Naive thymus-derived CD8-positive, alpha-beta T cell (primary cell): ENCODE results near the gene PTPN4. TPM values are rescaled to one million over a fixed set of nuclear protein-coding genes. Genes with fewer than 3 reads are reported as not detected.

ENCODE experiments used
- ATAC-seq, 2 donors: fragments of 150-1000 bp; cut with Tn5 transposase in 1 of 2; sonication (Bioruptor Pico), chemical (Tn5 transposase) in 1 of 2; 1 replicate in 1 of 2; 2 replicates in 1 of 2; pipeline ENCODE4 v1.10.0; 2021; ENCODE audit warnings: mild to moderate bottlenecking in 2 of 2, moderate library complexity in 2 of 2
- POLR2A ChIA-PET: fragments of 350-600 bp; sonication (Branson Sonifier 250); formaldehyde crosslinking; loops from one replicate; lab custom pipeline; 2021; ENCODE audit warnings: antibody characterized with exemption; lab: Charles Lee
- DNase-seq, 10 donors: peaks; one replicate each; pipeline versions ENCODE4 v3.0.0 to v3.0.0-alpha.2; 2020 to 2022
- H3K27ac Mint-ChIP-seq, 10 donors: one replicate each; pipeline ENCODE4 v1.8.0; 2020 to 2022; ENCODE audit warnings: mild to moderate bottlenecking in 10 of 10, mixed read lengths in 10 of 10, moderate library complexity in 4 of 10, inconsistent platforms in 1 of 10
- H3K27me3 Mint-ChIP-seq, 5 donors: one replicate each; pipeline ENCODE4 v1.8.0; 2021 to 2022; ENCODE audit warnings: mixed read lengths in 5 of 5
- H3K36me3 Mint-ChIP-seq, 3 donors: one replicate each; pipeline ENCODE4 v1.8.0; 2020 to 2022; ENCODE audit warnings: mixed read lengths in 3 of 3, mild to moderate bottlenecking in 2 of 3, inconsistent platforms in 1 of 3
- H3K4me1 Mint-ChIP-seq, 4 donors: one replicate each; pipeline ENCODE4 v1.8.0; 2021 to 2022; ENCODE audit warnings: mixed read lengths in 4 of 4
- H3K4me3 Mint-ChIP-seq, 10 donors: one replicate each; pipeline ENCODE4 v1.8.0; 2020 to 2022; ENCODE audit warnings: mild to moderate bottlenecking in 10 of 10, mixed read lengths in 10 of 10, moderate library complexity in 6 of 10, inconsistent platforms in 1 of 10
- H3K9me3 Mint-ChIP-seq, 9 donors: one replicate each; pipeline ENCODE4 v1.8.0; 2020 to 2022; ENCODE audit warnings: mixed read lengths in 9 of 9, mild to moderate bottlenecking in 3 of 9, inconsistent platforms in 1 of 9, moderate library complexity in 1 of 9
- polyA plus RNA-seq, 3 donors: library from polyadenylated mRNA; unstranded; fragments of 300-500 nt; fragmentation: Illumina TruSeq; gene quantifications; one replicate each; pipeline ENCODE4 v1.2.3, GENCODE V29; 2021
- total RNA-seq, 8 experiments: library from RNA in 2 of 8; stranded (reverse) in 2 of 8; gene quantifications; one replicate each; pipeline ENCODE4 v1.2.3 and lab custom pipeline; 2021 to 2026

PTPN4 gene
- total and polyA plus RNA-seq, 5 experiments from 2014 or later = 79.4 to 124 (median 111) TPM

- ATAC-seq (no peak), DNase-seq (no peak)
- H3K9me3 Mint-ChIP-seq = no peaks in the 10 kb centered on the region
- H3K4me3 Mint-ChIP-seq = no peak overlapping the region
- POLR2A ChIA-PET = interaction anchor here (1.2 to 1.3 kb wide), 2 partner anchors 15 to 257 kb away, joined by 3 to 7 read pairs; partner anchors contain the start of gene EPB41L5
- H3K36me3 Mint-ChIP-seq = no peaks in the 10 kb centered on the region
- H3K27me3 Mint-ChIP-seq = no peaks in the 10 kb centered on the region
- H3K4me1 Mint-ChIP-seq = peaks cover 5 to 21% (median 17%) of the 10 kb centered on the region in 4 donors
- peak overlapping the region in 1 of 10 donors; percentile 45 for H3K27ac Mint-ChIP-seq
Measured at GRCh38 chr2:119755906-119756305, 3.8 kb upstream of the PTPN4 start.

- Mint-ChIP-seq H3K27me3 (no peaks in the 10 kb centered on the region), H3K9me3 (no peaks in the 10 kb centered on the region), H3K27ac (peak overlapping the region in 4 of 10 donors; percentile 1 to 15 (median 7)), H3K4me1 (peaks cover 8 to 28% (median 24%) of the 10 kb centered on the region in 4 donors), H3K36me3 (no peaks in the 10 kb centered on the region), H3K4me3 (no peak overlapping the region)
- no peak for ATAC-seq
- POLR2A ChIA-PET = interaction anchor here (1.2 kb wide), 1 partner anchor 256 kb away, joined by 3 read pairs; the partner anchor contains the start of gene EPB41L5
- no peak for DNase-seq
Measured at GRCh38 chr2:119756837-119757236, 2.9 kb upstream of the PTPN4 start.

- Mint-ChIP-seq H3K36me3 (no peaks in the 10 kb centered on the region), H3K27ac (peak overlapping the region; percentile 35 to 99 (median 92)), H3K4me1 (peaks cover 14 to 42% (median 37%) of the 10 kb centered on the region in 4 donors), H3K9me3 (no peaks in the 10 kb centered on the region), H3K27me3 (no peaks in the 10 kb centered on the region), H3K4me3 (peak overlapping the region; percentile 82 to 98 (median 94))
- DNase-seq = no peak
- no peak for ATAC-seq
- POLR2A ChIA-PET = interaction anchor here (1.0 to 2.3 kb wide), 11 partner anchors 9 to 471 kb away, joined by 3 to 25 read pairs (median 5); partner anchors contain the start of genes TMEM177 and TMEM185B
Measured at GRCh38 chr2:119758881-119759450, 756 bp upstream of the PTPN4 start.

GRCh38 chr2:119760237-119760955 is 674 bp downstream of the PTPN4 start:
- H3K9me3 Mint-ChIP-seq = no peaks in the 10 kb centered on the region
- ATAC-seq (peak in 1 of 2 donors; percentile 7), DNase-seq (no peak)
- H3K27ac Mint-ChIP-seq = peak overlapping the region; percentile 35 to 95 (median 84)
- POLR2A ChIA-PET = interaction anchor here (0.6 to 2.3 kb wide), 20 partner anchors 7 to 469 kb away, joined by 3 to 25 read pairs (median 4); partner anchors contain the start of genes EPB41L5, TMEM177 and TMEM185B
- peaks cover 21 to 55% (median 48%) of the 10 kb centered on the region in 4 donors for H3K4me1 Mint-ChIP-seq
- H3K36me3 Mint-ChIP-seq = peaks cover 0 to under 1% (median 0%) of the 10 kb centered on the region in 3 donors
- H3K27me3 Mint-ChIP-seq = no peaks in the 10 kb centered on the region
- peak overlapping the region; percentile 80 to 96 (median 88) for H3K4me3 Mint-ChIP-seq

GRCh38 chr2:119760956-119761275 is 1.2 kb downstream of the PTPN4 start:
- POLR2A ChIA-PET = interaction anchor here (0.7 to 2.2 kb wide), 8 partner anchors 9 to 416 kb away, joined by 3 to 25 read pairs (median 3); partner anchors contain the start of gene EPB41L5
- DNase-seq (peak in 1 of 10 donors; percentile 18), ATAC-seq (no peak)
- Mint-ChIP-seq H3K36me3 (peaks cover 0 to 4% (median 0%) of the 10 kb centered on the region in 3 donors), H3K9me3 (no peaks in the 10 kb centered on the region), H3K27ac (peak overlapping the region; percentile 35 to 95 (median 84)), H3K27me3 (no peaks in the 10 kb centered on the region), H3K4me1 (peaks cover 25 to 61% (median 53%) of the 10 kb centered on the region in 4 donors), H3K4me3 (peak overlapping the region; percentile 80 to 96 (median 88))

GRCh38 chr2:119764832-119765231 is 5.1 kb downstream of the PTPN4 start:
- ATAC-seq = no peak
- POLR2A ChIA-PET = no interaction called here
- DNase-seq = no peak

GRCh38 chr2:119765433-119766002 is 5.8 kb downstream of the PTPN4 start:
- Mint-ChIP-seq H3K27ac (peak overlapping the region in 9 of 10 donors; percentile 0 to 81 (median 23)), H3K9me3 (no peaks in the 10 kb centered on the region), H3K4me1 (peaks cover 24 to 48% (median 47%) of the 10 kb centered on the region in 4 donors), H3K27me3 (no peaks in the 10 kb centered on the region), H3K36me3 (peaks cover 0 to 4% (median 0%) of the 10 kb centered on the region in 3 donors), H3K4me3 (peak overlapping the region in 7 of 10 donors; percentile 1 to 27 (median 12))
- POLR2A ChIA-PET = no interaction called here
- ATAC-seq (no peak), DNase-seq (no peak)

More at GRCh38 chr2:119764832-119765231, 5.1 kb downstream of the PTPN4 start:
- Mint-ChIP-seq H3K9me3 (no peaks in the 10 kb centered on the region), H3K27ac (peak overlapping the region in 6 of 10 donors; percentile 4 to 63 (median 14)), H3K27me3 (no peaks in the 10 kb centered on the region), H3K4me1 (peaks cover 24 to 48% (median 47%) of the 10 kb centered on the region in 4 donors), H3K36me3 (peaks cover 0 to 4% (median 0%) of the 10 kb centered on the region in 3 donors), H3K4me3 (peak overlapping the region in 7 of 10 donors; percentile 17 to 87 (median 35))

GRCh38 chr2:119766944-119767343 is 7.2 kb downstream of the PTPN4 start:
- Mint-ChIP-seq H3K4me1 (peaks cover 27 to 51% (median 50%) of the 10 kb centered on the region in 4 donors), H3K27ac (peak overlapping the region in 2 of 10 donors; percentile 7 to 47), H3K4me3 (peak overlapping the region in 1 of 10 donors; percentile 5), H3K36me3 (peaks cover 0 to 8% (median 0%) of the 10 kb centered on the region in 3 donors), H3K9me3 (no peaks in the 10 kb centered on the region), H3K27me3 (no peaks in the 10 kb centered on the region)
- POLR2A ChIA-PET = no interaction called here
- DNase-seq (no peak), ATAC-seq (no peak)

GRCh38 chr2:119768742-119769141 is 9.0 kb downstream of the PTPN4 start:
- Mint-ChIP-seq H3K27ac (no peak overlapping the region), H3K36me3 (peaks cover 0 to 8% (median 0%) of the 10 kb centered on the region in 3 donors), H3K27me3 (no peaks in the 10 kb centered on the region), H3K9me3 (no peaks in the 10 kb centered on the region), H3K4me3 (no peak overlapping the region), H3K4me1 (peaks cover 26 to 48% (median 39%) of the 10 kb centered on the region in 4 donors)
- POLR2A ChIA-PET = interaction anchor here (0.7 to 2.0 kb wide), 3 partner anchors 8 to 338 kb away, joined by 3 to 5 read pairs (median 3); no protein-coding TSS in a partner anchor
- ATAC-seq = no peak
- DNase-seq = no peak

GRCh38 chr2:119769645-119770044 is 9.9 kb downstream of the PTPN4 start:
- H3K36me3 Mint-ChIP-seq = peaks cover 0 to 10% (median 6%) of the 10 kb centered on the region in 3 donors

GRCh38 chr2:119771331-119771730 is 11.6 kb downstream of the PTPN4 start:
- Mint-ChIP-seq H3K4me3 (peak overlapping the region in 7 of 10 donors; percentile 6 to 51 (median 30)), H3K9me3 (no peaks in the 10 kb centered on the region), H3K36me3 (peaks cover 0 to 10% (median 6%) of the 10 kb centered on the region in 3 donors), H3K27ac (peak overlapping the region in 9 of 10 donors; percentile 1 to 81 (median 58)), H3K27me3 (no peaks in the 10 kb centered on the region), H3K4me1 (peaks cover 13 to 46% (median 36%) of the 10 kb centered on the region in 4 donors)
- ATAC-seq (no peak), DNase-seq (no peak)
- POLR2A ChIA-PET = interaction anchor here (0.5 to 2.2 kb wide), 3 partner anchors 12 to 155 kb away, joined by 3 to 9 read pairs (median 7); partner anchors contain the start of gene PTPN4

More at GRCh38 chr2:119769645-119770044, 9.9 kb downstream of the PTPN4 start:
- no peak for DNase-seq
- POLR2A ChIA-PET = interaction anchor here (1.2 to 2.2 kb wide), 3 partner anchors 8 to 337 kb away, joined by 3 to 9 read pairs (median 5); partner anchors contain the start of gene PTPN4
- H3K4me1 Mint-ChIP-seq = peaks cover 20 to 48% (median 38%) of the 10 kb centered on the region in 4 donors
- no peak overlapping the region for H3K4me3 Mint-ChIP-seq
- H3K27ac Mint-ChIP-seq = no peak overlapping the region
- H3K27me3 Mint-ChIP-seq = no peaks in the 10 kb centered on the region
- H3K9me3 Mint-ChIP-seq = no peaks in the 10 kb centered on the region
- ATAC-seq = no peak

- Mint-ChIP-seq H3K36me3 (peaks cover 0 to 16% (median 6%) of the 10 kb centered on the region in 3 donors), H3K9me3 (no peaks in the 10 kb centered on the region), H3K4me1 (peaks cover 13 to 49% (median 44%) of the 10 kb centered on the region in 4 donors), H3K4me3 (peak overlapping the region in 3 of 10 donors; percentile 6 to 30 (median 20)), H3K27ac (peak overlapping the region in 7 of 10 donors; percentile 1 to 76 (median 56)), H3K27me3 (no peaks in the 10 kb centered on the region)
- POLR2A ChIA-PET = interaction anchor here (1.0 to 3.3 kb wide), 2 partner anchors 10 to 12 kb away, joined by 3 to 25 read pairs; partner anchors contain the start of gene PTPN4
- ATAC-seq (no peak), DNase-seq (no peak)
Measured at GRCh38 chr2:119772128-119772527, 12.4 kb downstream of the PTPN4 start.
